OCI-LY7 (cell line): ENCODE data around the gene ITGB8. TPM values are rescaled to one million over a fixed set of nuclear protein-coding genes. Genes with fewer than 3 reads are reported as not detected.

ENCODE experiments used
- BruUV-seq: library from RNA; stranded (reverse); fragments of 400-500 nt; replicated peaks from 2 replicates; lab custom pipeline; 2021; lab: Mats Ljungman, UMichigan
- CTCF ChIA-PET: fragments of 300-600 bp; sonication (Branson Sonifier 250); formaldehyde crosslinking; loops from one replicate; lab custom pipeline; 2022; ENCODE audit warnings: antibody characterized with exemption; ENCODE audit not compliant: unreplicated experiment; lab: Charles Lee
- POLR2A ChIA-PET: fragments of 300-600 bp; sonication (Branson Sonifier 250); formaldehyde crosslinking; loops from one replicate; lab custom pipeline; 2022; ENCODE audit warnings: antibody characterized with exemption; lab: Charles Lee
- DNase-seq: peaks from one replicate; pipeline ENCODE4 v3.0.0-alpha.2; 2015; ENCODE audit warnings: low spot score
- H2AFZ ChIP-seq: fragments of 200-600 bp; sonication (generic), shearing (Covaris generic); 2 replicates; pipeline ENCODE4 v1.6.1; 2014; ENCODE audit warnings: mild to moderate bottlenecking, antibody characterized with exemption, low read length, moderate library complexity
- H3K27ac ChIP-seq: fragments of 200-600 bp; sonication (generic); 2 replicates; pipeline ENCODE4 v1.5.1; 2014; ENCODE audit warnings: mixed run types, low read depth, mild to moderate bottlenecking, moderate library complexity, low read length, inconsistent platforms; ENCODE audit not compliant: poor library complexity, severe bottlenecking
- H3K36me3 ChIP-seq: fragments of 200-600 bp; sonication (generic); 2 replicates; pipeline ENCODE4 v1.6.1; 2014; ENCODE audit warnings: mild to moderate bottlenecking, antibody characterized with exemption, low read length, moderate library complexity, mixed read lengths; ENCODE audit not compliant: insufficient read depth
- H3K4me1 ChIP-seq: fragments of 200-600 bp; sonication (generic); 2 replicates; pipeline ENCODE4 v1.5.1; 2014; ENCODE audit warnings: mild to moderate bottlenecking, low read length; ENCODE audit not compliant: insufficient read depth, poor library complexity, severe bottlenecking
- H3K4me2 ChIP-seq: fragments of 200-600 bp; sonication (generic); 2 replicates; pipeline ENCODE4 v1.6.1; 2014; ENCODE audit warnings: mild to moderate bottlenecking, low read length
- H3K4me3 ChIP-seq: fragments of 200-600 bp; sonication (generic); 2 replicates; pipeline ENCODE4 v1.5.1; 2014; ENCODE audit warnings: mild to moderate bottlenecking, low read depth, low read length; ENCODE audit not compliant: poor library complexity, severe bottlenecking
- H3K79me2 ChIP-seq: fragments of 200-600 bp; sonication (generic); 2 replicates; pipeline ENCODE4 v1.6.1; 2016; ENCODE audit warnings: low read depth, mild to moderate bottlenecking, low read length, moderate library complexity, mixed read lengths; ENCODE audit not compliant: insufficient read depth
- H3K9me2 ChIP-seq: fragments of 200-600 bp; sonication (generic); 2 replicates; pipeline ENCODE4 v1.6.1; 2016; ENCODE audit warnings: mild to moderate bottlenecking, low read length, mixed read lengths; ENCODE audit not compliant: insufficient read depth
- H3K9me3 ChIP-seq: fragments of 200-600 bp; sonication (generic); 2 replicates; pipeline ENCODE4 v1.6.1; 2014; ENCODE audit warnings: mild to moderate bottlenecking, mixed run types, low read length, mixed read lengths
- H4K20me1 ChIP-seq: fragments of 200-600 bp; sonication (generic); 2 replicates; pipeline ENCODE4 v1.6.1; 2014; ENCODE audit warnings: mild to moderate bottlenecking, antibody characterized with exemption, low read length, moderate library complexity, mixed read lengths; ENCODE audit not compliant: insufficient read depth
- CTCF ChIP-seq: fragments of 200-600 bp; sonication (generic); conservative IDR thresholded peaks from 2 replicates; pipeline ENCODE4 v1.5.1; 2014; ENCODE audit warnings: mild to moderate bottlenecking, antibody characterized with exemption, low read length, moderate library complexity, mixed read lengths
- EZH2phosphoT487 ChIP-seq: fragments of 200-600 bp; sonication (generic); IDR thresholded peaks from 2 replicates; pipeline ENCODE4 v1.6.1; 2018; ENCODE audit warnings: low read depth, borderline replicate concordance, mild to moderate bottlenecking, mixed run types, antibody characterized with exemption, low read length, moderate library complexity, mixed read lengths
- intact Hi-C: fragments of 100-400 bp; cut with micrococcal nuclease; formaldehyde crosslinking; loops from one replicate; pipeline ENCODE4 v1.10.0; 2022; ENCODE audit not compliant: unreplicated experiment
- total RNA-seq, 2 experiments: library from RNA; depleted of rRNA in 1 of 2; stranded (reverse); fragments of >200 nt in 1 of 2; shearing (Covaris generic) in 1 of 2; gene quantifications; 2 replicates each; pipeline ENCODE4 v1.2.3, GENCODE V29; 2014 to 2022

The ITGB8 gene
- total RNA-seq, 2 experiments from 2014 or later, result not detected

GRCh38 chr7:20350518-20350951 lies 19.8 kb downstream of the ITGB8 start:
- H3K9me3 ChIP-seq, result no peaks in the 10 kb centered on the region
- H3K4me1 ChIP-seq, result no peaks in the 10 kb centered on the region
- no TSS peak for BruUV-seq
- H3K4me2 ChIP-seq, result no peak overlapping the region
- no peaks in the 10 kb centered on the region for H4K20me1 ChIP-seq
- no peak overlapping the region for H2AFZ ChIP-seq
- no peaks in the 10 kb centered on the region for H3K9me2 ChIP-seq
- intact Hi-C loops, result no loop called here
- TF ChIP-seq EZH2phosphoT487 (no peak), CTCF (no peak)
- H3K36me3 ChIP-seq, result no peaks in the 10 kb centered on the region
- no peak overlapping the region for H3K27ac ChIP-seq
- DNase-seq, result no peak
- ChIA-PET POLR2A (no interaction called here), CTCF (no interaction called here)
- no peak overlapping the region for H3K4me3 ChIP-seq
- H3K79me2 ChIP-seq, result no peaks in the 10 kb centered on the region

- Histone ChIP-seq H3K9me2 (no peaks in the 10 kb centered on the region), H3K4me3 (no peak overlapping the region), H2AFZ (no peak overlapping the region), H3K4me2 (no peak overlapping the region), H3K36me3 (no peaks in the 10 kb centered on the region), H3K4me1 (no peaks in the 10 kb centered on the region), H3K9me3 (no peaks in the 10 kb centered on the region), H3K79me2 (no peaks in the 10 kb centered on the region), H3K27ac (no peak overlapping the region), H4K20me1 (no peaks in the 10 kb centered on the region)
- TF ChIP-seq CTCF, result no peak
- no peak for TF ChIP-seq EZH2phosphoT487
- ChIA-PET POLR2A (no interaction called here), CTCF (no interaction called here)
- no peak for DNase-seq
- intact Hi-C loops, result no loop called here
- BruUV-seq, result no TSS peak
Observed at GRCh38 chr7:20350996-20351692, 20.4 kb downstream of the ITGB8 start.

- DNase-seq, result no peak
- no TSS peak for BruUV-seq
- Histone ChIP-seq H3K79me2 (no peaks in the 10 kb centered on the region), H3K36me3 (no peaks in the 10 kb centered on the region), H3K27ac (no peak overlapping the region), H3K4me2 (no peak overlapping the region), H4K20me1 (no peaks in the 10 kb centered on the region), H3K4me1 (no peaks in the 10 kb centered on the region), H3K9me3 (no peaks in the 10 kb centered on the region), H3K4me3 (no peak overlapping the region), H3K9me2 (no peaks in the 10 kb centered on the region), H2AFZ (no peak overlapping the region)
- ChIA-PET POLR2A (no interaction called here), CTCF (no interaction called here)
- intact Hi-C loops, result no loop called here
- no peak for TF ChIP-seq EZH2phosphoT487
Observed at GRCh38 chr7:20351901-20352300, 21.2 kb downstream of the ITGB8 start.
